ENCODE data around the gene PPFIA4.

DNA sequence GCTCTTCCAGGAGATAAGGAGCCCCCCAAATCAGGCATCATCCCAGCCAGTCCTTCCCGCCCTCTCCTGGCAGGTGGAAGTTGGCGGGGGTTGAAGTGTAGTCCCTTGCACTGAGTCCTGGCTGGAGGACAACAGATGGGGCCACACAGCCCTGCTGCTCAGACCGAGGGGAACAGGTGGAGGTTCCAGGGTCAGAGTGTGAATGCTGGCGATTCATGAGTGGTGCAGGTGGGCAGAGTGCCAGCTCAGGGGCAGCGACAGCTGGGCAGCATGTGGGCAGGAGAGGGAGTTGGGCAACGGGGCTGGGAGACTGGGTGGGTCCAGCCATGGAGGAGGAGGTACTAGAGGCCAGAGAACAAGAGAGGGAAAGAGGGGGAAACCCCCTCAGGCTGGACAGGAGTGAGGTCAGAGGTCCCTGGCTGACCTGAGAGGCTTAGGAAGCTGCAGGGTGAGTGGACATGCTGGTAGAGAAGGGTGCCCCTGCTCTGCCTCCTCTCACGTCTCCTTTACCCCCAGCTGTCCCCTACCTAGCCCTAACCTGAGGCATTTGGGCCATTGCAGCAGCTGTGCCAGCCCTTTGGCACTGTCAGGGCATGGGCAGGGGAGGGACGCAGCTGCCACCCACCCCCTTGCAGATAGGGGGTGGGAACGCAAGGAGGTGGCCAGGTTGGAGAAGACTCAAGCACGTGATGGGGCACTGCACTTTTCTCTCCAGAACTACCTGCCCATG lies 90.0 kb downstream of the PPFIA4 start:
- TF ChIP-seq, protein P1, sequence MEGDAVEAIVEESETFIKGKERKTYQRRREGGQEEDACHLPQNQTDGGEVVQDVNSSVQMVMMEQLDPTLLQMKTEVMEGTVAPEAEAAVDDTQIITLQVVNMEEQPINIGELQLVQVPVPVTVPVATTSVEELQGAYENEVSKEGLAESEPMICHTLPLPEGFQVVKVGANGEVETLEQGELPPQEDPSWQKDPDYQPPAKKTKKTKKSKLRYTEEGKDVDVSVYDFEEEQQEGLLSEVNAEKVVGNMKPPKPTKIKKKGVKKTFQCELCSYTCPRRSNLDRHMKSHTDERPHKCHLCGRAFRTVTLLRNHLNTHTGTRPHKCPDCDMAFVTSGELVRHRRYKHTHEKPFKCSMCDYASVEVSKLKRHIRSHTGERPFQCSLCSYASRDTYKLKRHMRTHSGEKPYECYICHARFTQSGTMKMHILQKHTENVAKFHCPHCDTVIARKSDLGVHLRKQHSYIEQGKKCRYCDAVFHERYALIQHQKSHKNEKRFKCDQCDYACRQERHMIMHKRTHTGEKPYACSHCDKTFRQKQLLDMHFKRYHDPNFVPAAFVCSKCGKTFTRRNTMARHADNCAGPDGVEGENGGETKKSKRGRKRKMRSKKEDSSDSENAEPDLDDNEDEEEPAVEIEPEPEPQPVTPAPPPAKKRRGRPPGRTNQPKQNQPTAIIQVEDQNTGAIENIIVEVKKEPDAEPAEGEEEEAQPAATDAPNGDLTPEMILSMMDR (IDR thresholded peaks at IDR 0.05): no peak
- TF ChIP-seq CREB1 (CRISPR knock-in tag; IDR thresholded peaks at IDR 0.05): no peak
- TF ChIP-seq ELF4 (CRISPR knock-in tag; IDR thresholded peaks at IDR 0.05; ENCODE audit: low read depth): no peak
- TF ChIP-seq TCF7 (CRISPR knock-in tag; IDR thresholded peaks at IDR 0.05; ENCODE audit: low read depth): no peak
- no peak for TF ChIP-seq E2F1 (CRISPR knock-in tag; IDR thresholded peaks at IDR 0.05)
- no peak for TF ChIP-seq ESRRA (CRISPR knock-in tag; IDR thresholded peaks at IDR 0.05; ENCODE audit: borderline replicate concordance)
- no peak for TF ChIP-seq PRDM15 (CRISPR knock-in tag; IDR thresholded peaks at IDR 0.05)
- no peak for TF ChIP-seq ZNF121 (CRISPR knock-in tag; IDR thresholded peaks at IDR 0.05)
- no peak for TF ChIP-seq RELA (CRISPR knock-in tag; IDR thresholded peaks at IDR 0.05; ENCODE audit: borderline replicate concordance)
- TF ChIP-seq FOXJ3 (CRISPR knock-in tag; IDR thresholded peaks at IDR 0.05; ENCODE audit: borderline replicate concordance): no peak
- TF ChIP-seq ARID4B (CRISPR knock-in tag; IDR thresholded peaks at IDR 0.05; ENCODE audit: borderline replicate concordance): no peak
- TF ChIP-seq CREM (CRISPR knock-in tag; IDR thresholded peaks at IDR 0.05): no peak
- no peak for TF ChIP-seq USF2 (CRISPR knock-in tag; IDR thresholded peaks at IDR 0.05)
